ENCODE data around the gene TMEM187.

- TF ChIP-seq POLR2A (IDR thresholded peaks at IDR 0.05) (no peak), CTCF (IDR thresholded peaks at IDR 0.05) (peak; percentile 65 to 86 (median 80))
These were observed 25.4 kb upstream of the TMEM187 start for GRCh38 chrX:153947009-153947769.

Measured in adrenal gland (tissue), 5 donors.